Measurements from ENCODE around the gene MYO3B.

DNA sequence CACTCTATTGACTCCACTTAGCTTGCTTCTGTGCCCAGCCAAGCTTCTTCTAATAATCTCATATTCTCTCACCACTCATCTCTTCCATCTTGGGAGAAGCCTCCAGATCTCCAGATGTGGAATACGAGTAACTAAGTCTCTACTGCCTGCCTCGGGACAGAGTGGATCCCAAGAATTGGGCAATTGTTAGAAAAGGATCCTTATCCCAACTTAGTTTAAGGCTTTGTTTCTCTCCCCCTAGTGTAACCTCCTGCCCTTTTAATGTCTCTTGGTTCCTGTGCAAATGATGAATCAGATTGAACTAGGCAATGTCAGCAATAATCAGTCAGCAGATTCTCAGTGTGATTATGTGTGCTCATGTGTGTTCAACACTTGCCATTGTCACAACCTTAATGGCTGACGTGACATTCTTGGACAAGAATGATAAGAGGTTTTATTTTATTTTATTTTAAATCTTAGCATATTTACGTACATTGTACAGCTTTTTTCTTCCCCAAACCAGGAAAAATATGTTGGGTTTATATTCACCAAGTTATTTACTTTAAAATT lies 59.7 kb downstream of the MYO3B start:
- TF ChIP-seq, protein P1, sequence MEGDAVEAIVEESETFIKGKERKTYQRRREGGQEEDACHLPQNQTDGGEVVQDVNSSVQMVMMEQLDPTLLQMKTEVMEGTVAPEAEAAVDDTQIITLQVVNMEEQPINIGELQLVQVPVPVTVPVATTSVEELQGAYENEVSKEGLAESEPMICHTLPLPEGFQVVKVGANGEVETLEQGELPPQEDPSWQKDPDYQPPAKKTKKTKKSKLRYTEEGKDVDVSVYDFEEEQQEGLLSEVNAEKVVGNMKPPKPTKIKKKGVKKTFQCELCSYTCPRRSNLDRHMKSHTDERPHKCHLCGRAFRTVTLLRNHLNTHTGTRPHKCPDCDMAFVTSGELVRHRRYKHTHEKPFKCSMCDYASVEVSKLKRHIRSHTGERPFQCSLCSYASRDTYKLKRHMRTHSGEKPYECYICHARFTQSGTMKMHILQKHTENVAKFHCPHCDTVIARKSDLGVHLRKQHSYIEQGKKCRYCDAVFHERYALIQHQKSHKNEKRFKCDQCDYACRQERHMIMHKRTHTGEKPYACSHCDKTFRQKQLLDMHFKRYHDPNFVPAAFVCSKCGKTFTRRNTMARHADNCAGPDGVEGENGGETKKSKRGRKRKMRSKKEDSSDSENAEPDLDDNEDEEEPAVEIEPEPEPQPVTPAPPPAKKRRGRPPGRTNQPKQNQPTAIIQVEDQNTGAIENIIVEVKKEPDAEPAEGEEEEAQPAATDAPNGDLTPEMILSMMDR (IDR thresholded peaks at IDR 0.05) = no peak
- no peak for TF ChIP-seq POLR2A (IDR thresholded peaks at IDR 0.05)

Data from uterus (tissue), 2 donors.